Nephron (organoid): ENCODE results near the gene DIO1.

Experiments
- H3K27ac Mint-ChIP-seq, 3 experiments: 2 replicates each; pipeline ENCODE4 v1.8.0; 2020; ENCODE audit warnings: mixed read lengths in 3 of 3, mild to moderate bottlenecking in 2 of 3, moderate library complexity in 1 of 3
- H3K27me3 Mint-ChIP-seq: 2 replicates; pipeline ENCODE4 v1.8.0; 2021; ENCODE audit warnings: low read depth, mild to moderate bottlenecking, moderate library complexity, mixed read lengths
- H3K36me3 Mint-ChIP-seq: 2 replicates; pipeline ENCODE4 v1.8.0; 2020; ENCODE audit warnings: low read depth, mixed read lengths
- H3K4me1 Mint-ChIP-seq: 2 replicates; pipeline ENCODE4 v1.8.0; 2020; ENCODE audit warnings: mixed read lengths
- H3K4me3 Mint-ChIP-seq, 3 experiments: 2 replicates each; pipeline ENCODE4 v1.8.0; 2020; ENCODE audit warnings: mild to moderate bottlenecking in 3 of 3, mixed read lengths in 3 of 3, moderate library complexity in 2 of 3
- H3K9me3 Mint-ChIP-seq: 2 replicates; pipeline ENCODE4 v1.8.0; 2020; ENCODE audit warnings: mixed read lengths
- CTCF ChIP-seq, 3 experiments: fragments of 200-600 bp; sonication (generic); IDR thresholded peaks; one replicate each; pipeline ENCODE4 v1.5.0; 2021; ENCODE audit warnings: antibody characterized with exemption in 3 of 3; ENCODE audit not compliant: unreplicated experiment in 3 of 3

The DIO1 gene

DNA sequence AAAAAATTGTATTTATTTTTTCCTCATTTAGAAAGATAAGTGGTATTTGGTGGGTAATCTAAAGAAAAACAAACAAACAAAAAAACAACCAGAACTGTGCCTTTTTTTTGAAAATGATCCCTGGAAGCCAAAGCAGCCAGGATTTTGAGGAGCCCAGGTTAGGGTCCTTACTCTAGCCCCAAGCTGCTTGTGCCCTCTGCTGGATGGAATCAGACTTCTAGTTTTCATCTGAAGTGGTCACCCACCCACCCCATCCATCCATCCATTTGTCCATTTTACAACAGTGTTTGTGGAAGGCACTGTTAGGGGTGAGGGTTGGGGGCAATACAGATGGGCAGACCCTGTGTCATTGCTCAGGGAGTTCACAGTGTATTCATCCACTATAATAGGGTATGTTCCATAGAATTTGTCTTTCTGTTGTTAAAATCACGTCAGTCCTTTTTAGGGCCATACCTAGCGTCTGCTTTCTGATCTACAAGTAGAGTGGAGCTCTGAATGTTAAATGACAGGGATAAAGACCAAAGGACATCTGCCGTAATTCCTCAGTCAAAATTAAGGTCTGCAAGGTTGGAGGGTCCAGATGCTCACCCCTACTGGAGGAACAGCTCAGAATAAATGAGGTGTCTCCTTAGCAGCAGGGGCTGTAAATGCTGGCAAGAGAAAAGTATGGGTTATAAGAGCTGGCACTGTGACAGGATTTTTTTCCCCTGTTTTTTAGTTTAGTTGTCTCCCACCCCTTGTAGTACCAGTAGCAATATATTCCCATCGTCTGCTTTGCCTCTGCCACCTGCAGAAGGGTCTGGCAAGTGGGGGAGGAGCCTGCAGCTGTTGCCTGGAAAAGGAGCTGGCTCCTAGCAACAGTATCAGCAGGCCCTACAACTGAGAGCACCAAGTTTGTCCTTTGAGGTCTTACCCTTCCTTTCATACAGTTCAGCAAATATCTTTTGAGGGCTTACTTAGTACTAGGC is 55.3 kb downstream of the DIO1 start:
- Mint-ChIP-seq H3K27me3 (peaks cover 3% of the 10 kb centered on the region), H3K36me3 (peaks cover 27% of the 10 kb centered on the region), H3K27ac (peak overlapping the region; percentile 48 to 91 (median 84)), H3K4me1 (peaks cover 54% of the 10 kb centered on the region), H3K4me3 (peak overlapping the region; percentile 44 to 95 (median 95)), H3K9me3 (no peaks in the 10 kb centered on the region)
- peak; percentile 58 to 66 (median 59) for TF ChIP-seq CTCF (IDR thresholded peaks at IDR 0.05; ENCODE audit: unreplicated experiment in 3 of 3)

GRCh38 chr1:53951697-53952096 is 57.7 kb downstream of the DIO1 start:
- H3K27ac Mint-ChIP-seq = peak overlapping the region in 2 of 3 experiments; percentile 19 to 25
- no peak overlapping the region for H3K4me3 Mint-ChIP-seq
- H3K4me1 Mint-ChIP-seq = peaks cover 46% of the 10 kb centered on the region
- no peaks in the 10 kb centered on the region for H3K27me3 Mint-ChIP-seq
- TF ChIP-seq CTCF (IDR thresholded peaks at IDR 0.05; ENCODE audit: unreplicated experiment in 3 of 3) = no peak
- no peaks in the 10 kb centered on the region for H3K9me3 Mint-ChIP-seq
- peaks cover 30% of the 10 kb centered on the region for H3K36me3 Mint-ChIP-seq

DNA sequence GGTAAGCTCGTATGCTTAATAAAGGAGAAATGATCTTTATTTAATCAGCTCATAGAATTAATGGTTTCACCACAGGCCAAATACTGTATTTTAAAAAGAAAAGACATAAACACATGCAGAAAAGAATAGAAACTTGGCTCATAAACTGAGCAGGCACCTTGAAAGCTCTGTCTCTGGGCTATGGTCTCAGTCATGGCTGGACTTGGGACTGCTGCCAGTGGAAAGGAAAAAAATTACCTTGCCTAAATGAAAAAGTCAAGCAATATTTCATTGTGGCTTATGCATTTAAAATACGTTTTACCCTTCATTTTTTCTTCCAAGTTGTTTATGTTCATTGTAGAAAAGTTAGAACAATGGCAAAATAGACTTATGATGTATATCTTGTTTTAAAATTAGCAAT is 60.1 kb downstream of the DIO1 start:
- peak overlapping the region in 1 of 3 experiments; percentile 48 for H3K27ac Mint-ChIP-seq
- peaks cover 31% of the 10 kb centered on the region for H3K4me1 Mint-ChIP-seq
- peaks cover 39% of the 10 kb centered on the region for H3K36me3 Mint-ChIP-seq
- no peak for TF ChIP-seq CTCF (IDR thresholded peaks at IDR 0.05; ENCODE audit: unreplicated experiment in 3 of 3)
- H3K27me3 Mint-ChIP-seq = no peaks in the 10 kb centered on the region
- no peaks in the 10 kb centered on the region for H3K9me3 Mint-ChIP-seq
- no peak overlapping the region for H3K4me3 Mint-ChIP-seq

- TF ChIP-seq CTCF (IDR thresholded peaks at IDR 0.05; ENCODE audit: unreplicated experiment in 3 of 3) = no peak
- H3K9me3 Mint-ChIP-seq = no peaks in the 10 kb centered on the region
- peaks cover 15% of the 10 kb centered on the region for H3K4me1 Mint-ChIP-seq
- peaks cover 47% of the 10 kb centered on the region for H3K36me3 Mint-ChIP-seq
- H3K27me3 Mint-ChIP-seq = no peaks in the 10 kb centered on the region
- no peak overlapping the region for H3K4me3 Mint-ChIP-seq
- H3K27ac Mint-ChIP-seq = peak overlapping the region; percentile 44 to 55 (median 49)
These were observed 62.6 kb downstream of the DIO1 start for GRCh38 chr1:53956308-53957168.

DNA sequence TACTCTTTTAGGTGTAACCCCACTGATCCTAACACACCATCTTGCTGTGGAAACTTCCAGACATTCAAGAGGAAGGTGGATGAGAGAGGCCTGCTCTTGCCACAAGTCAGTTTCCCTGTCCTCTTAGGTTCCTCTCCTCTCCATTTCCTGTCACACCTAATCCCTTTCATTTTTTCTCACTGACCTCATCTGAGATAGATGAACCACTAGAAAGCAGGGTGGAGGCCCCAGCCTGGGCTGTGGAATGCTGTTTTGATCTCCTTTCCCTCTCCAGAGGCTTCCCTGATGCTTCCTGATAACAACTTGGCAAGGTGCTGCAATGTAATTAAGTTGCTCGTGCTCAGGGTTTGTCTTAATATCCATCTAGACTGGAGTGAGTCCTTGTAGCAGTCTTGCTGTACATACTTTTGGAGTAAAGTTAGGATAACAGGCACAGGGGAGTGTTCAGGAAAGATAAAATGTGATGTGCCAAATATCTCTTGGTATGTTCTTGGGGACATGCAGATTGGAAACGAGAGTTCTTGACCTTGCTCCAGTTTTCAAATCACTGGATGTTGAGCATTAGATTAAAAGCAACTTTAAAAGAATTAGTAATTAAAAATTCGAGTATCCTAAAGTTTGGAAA is 63.3 kb downstream of the DIO1 start:
- peaks cover 15% of the 10 kb centered on the region for H3K4me1 Mint-ChIP-seq
- TF ChIP-seq CTCF (IDR thresholded peaks at IDR 0.05; ENCODE audit: unreplicated experiment in 3 of 3) = no peak
- peak overlapping the region; percentile 44 to 76 (median 55) for H3K27ac Mint-ChIP-seq
- H3K4me3 Mint-ChIP-seq = no peak overlapping the region
- no peaks in the 10 kb centered on the region for H3K9me3 Mint-ChIP-seq
- H3K36me3 Mint-ChIP-seq = peaks cover 53% of the 10 kb centered on the region
- no peaks in the 10 kb centered on the region for H3K27me3 Mint-ChIP-seq
